GM21529 (cell line): ENCODE measurements around the gene TTLL13.
"Not testable (repeated sequence)": the region's sequence is repeated elsewhere in the genome, so short reads cannot be mapped to it uniquely, and the experiment has no call there.

Experiments
- ATAC-seq: cut with Tn5 transposase; IDR thresholded peaks from one replicate; pipeline ENCODE4 v1.9.1; 2021; ENCODE audit not compliant: unreplicated experiment

Gene TTLL13

DNA sequence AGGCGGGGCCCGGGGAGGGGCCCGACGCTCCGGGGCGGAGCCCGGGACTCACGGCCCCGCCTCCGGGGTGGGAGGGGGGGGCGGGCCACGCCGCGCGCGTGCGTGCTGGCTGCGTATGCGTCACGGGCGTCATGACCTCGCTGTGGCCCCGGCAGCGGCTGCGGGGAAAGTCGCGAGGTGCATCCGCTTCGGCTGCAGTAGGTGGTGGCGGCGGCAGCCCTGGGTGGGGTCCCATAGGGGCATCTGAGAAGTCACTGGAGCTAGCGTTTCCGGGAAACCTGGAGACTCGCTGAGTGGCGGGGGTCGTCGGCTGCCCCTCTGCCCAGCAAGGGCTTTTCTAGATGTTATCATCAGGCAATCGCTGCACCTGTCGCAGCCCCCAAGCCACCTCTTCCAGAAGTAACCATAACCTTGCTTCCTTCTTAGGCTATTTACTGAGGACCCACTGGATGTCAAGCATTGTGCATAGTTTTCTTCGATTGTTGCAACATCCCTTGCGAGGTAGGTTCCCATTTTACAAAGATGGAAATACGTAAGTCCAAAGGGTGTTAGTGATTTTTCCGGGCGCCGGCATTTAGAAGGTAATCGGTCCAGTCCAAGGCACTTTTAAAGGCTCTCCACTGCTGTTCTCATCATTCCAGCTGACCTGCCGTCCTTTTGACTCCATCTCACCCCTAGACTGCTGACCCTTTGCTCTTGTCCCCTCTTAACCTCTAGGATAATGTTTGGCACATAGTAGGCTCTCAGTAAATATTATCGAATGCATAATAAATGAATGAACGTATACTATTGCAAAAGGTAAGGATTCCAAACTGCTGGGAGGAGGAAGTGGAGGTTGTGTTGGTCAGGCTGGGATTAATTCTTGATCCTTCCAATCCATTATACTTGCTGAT lies 15.0 kb upstream of the TTLL13 start, which contains the start of gene GDPGP1:
TSS of gene GDPGP1 (plus strand) at position 114 of the 893 bp plus-strand sequence. CDS start 6,700 bp downstream, outside the sequence.
- ATAC-seq: peak; percentile 64

DNA sequence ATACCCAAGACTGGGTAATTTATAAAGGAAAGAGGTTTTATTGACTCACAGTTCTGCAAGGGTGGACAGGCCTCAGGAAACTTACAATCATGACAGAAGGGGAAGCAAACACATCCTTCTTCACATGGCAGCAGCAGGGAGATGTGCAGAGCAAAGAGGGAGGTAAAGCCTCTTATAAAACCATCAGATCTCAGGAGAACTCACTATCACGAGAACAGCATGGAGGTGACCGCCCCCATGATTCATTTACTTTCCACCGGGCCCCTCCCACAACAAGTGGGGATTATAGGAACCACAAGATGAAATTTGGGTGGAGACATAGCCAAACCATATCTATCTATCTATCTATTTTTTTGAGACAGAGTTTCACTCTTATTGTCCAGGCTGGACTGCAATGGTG lies 10.0 kb upstream of the TTLL13 start:
- no peak for ATAC-seq

DNA sequence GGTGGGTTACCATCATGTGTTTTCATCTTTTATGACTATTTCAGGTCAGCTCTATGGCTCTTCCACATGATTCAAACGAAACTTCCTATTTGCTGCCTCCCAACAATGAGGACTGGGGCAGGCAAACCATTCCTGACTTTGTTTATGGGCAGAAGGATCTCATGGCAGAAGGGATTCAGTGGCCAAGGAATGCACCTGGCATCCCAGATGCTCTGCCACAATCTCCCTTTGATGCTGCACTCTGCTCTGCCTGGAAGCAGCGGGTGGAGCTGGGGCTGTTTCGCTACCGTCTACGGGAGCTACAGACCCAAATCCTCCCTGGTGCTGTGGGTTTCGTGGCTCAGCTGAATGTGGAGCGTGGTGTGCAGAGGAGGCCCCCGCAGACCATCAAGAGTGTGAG lies 8.5 kb upstream of the TTLL13 start:
- ATAC-seq: no peak

DNA sequence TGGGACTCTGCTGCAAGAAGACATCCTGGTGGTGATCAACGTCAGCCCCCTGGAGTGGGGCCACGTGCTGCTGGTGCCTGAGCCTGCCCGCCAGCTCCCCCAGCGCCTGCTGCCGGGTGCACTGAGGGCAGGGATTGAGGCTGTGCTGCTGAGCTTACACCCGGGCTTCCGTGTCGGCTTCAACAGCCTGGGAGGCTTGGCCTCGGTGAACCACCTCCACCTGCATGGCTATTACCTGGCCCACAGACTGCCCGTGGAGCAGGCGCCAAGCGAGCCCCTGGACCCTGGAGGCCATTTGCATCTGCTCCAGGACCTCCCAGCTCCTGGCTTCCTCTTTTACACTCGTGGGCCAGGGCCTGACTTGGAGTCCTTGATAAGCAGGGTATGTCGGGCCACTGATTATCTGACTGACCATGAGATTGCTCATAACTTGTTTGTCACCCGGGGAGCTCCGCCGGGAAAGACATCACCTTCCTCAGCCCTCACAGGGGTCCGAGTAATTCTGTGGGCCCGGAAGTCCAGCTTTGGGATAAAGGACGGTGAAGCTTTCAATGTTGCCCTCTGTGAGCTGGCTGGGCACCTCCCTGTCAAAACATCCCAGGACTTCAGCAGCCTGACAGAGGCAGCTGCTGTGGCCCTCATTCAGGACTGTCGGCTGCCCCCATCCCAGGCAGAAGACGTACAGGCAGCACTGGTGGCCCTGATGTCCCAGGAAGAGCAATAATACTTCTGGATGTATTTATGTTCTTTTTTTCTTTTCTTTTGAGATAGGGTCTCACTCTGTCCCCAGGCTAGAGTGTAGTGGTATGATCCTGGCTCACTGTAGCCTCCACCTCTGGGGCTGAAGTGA lies 7.8 kb upstream of the TTLL13 start:
- no peak for ATAC-seq

- no peak for ATAC-seq
These were observed 5.3 kb upstream of the TTLL13 start for GRCh38 chr15:90243943-90244639.

- no peak for ATAC-seq
These were observed 560 bp upstream of the TTLL13 start for GRCh38 chr15:90248789-90249202.

DNA sequence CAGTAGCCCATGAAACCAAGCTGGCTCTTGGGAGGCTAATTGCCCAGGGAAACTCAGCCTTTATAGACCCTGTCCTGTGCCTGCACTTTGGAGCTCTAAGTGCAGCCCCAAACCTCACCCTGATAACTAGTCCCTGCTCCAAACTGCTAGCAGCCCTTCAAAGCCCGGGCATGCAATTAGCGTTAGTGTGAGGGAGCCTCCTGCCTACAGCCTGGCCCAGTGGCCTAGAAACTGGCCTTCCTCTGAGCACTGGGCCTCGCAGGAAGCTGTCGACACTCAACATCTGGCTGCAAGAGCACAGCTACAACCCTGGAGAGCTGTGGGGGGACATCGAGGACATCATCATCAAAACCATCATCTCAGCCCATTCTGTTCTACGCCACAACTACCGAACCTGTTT lies 8.4 kb downstream of the TTLL13 start:
- no peak for ATAC-seq

DNA sequence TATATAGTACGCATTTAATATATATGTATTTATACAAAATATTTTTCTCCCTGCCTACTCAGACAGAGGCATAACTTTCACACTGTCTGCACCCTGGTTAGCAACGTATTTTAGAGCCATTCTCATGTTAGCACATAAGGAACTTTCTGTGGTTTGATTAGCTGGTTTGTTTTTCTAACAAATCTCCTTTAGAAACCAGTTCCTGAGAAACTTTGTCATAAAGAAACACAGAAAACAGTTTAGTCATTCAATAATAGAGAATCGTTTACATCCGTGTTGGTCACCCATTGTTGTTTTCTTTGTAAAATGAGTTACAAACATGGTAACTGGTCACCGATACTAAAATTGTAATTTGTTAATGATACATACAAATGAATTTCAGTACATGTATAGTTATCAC lies 10.2 kb downstream of the TTLL13 start:
- ATAC-seq: peak; percentile 92

DNA sequence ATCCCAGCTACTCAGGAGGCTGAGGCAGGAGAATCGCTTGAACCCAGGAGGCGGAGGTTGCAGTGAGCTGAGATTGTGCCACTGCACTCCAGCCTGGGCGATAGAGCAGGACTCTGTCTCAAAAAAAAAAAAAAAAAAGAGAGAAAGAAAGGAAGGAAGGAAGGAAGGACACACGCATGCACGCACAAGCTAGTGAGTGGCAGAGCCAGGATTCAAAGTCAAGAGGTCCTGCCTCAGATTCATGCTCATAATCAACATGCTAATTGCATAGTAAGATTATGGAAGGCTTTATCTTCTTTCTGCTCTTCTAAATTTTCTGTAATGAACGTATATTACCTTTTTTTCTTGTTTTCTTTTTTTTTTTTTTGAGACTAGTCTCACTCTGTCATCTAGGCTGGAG lies 11.4 kb downstream of the TTLL13 start:
- not testable (repeated sequence) for ATAC-seq

DNA sequence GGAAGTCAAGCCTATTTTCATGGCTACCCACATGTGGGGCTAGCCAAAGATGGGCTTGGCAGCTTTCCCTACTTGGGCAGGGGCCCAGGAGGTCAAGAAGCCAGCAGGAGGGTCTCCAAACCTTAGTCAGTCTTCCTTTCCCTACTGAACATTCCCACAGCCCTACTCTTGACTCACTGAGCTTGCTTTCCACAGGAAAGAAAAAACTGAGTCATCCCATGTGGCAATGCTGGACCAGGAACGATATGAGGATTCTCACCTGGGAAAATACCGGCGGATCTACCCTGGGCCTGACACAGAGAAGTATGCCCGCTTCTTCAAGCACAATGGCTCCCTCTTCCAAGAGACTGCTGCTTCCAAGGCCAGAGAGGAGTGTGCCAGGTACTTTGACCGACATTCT lies 12.5 kb downstream of the TTLL13 start:
- no peak for ATAC-seq

- no peak for ATAC-seq
These were observed 13.1 kb downstream of the TTLL13 start for GRCh38 chr15:90262426-90262825.

- no peak for ATAC-seq
These were observed 15.3 kb downstream of the TTLL13 start for GRCh38 chr15:90264671-90265070.

DNA sequence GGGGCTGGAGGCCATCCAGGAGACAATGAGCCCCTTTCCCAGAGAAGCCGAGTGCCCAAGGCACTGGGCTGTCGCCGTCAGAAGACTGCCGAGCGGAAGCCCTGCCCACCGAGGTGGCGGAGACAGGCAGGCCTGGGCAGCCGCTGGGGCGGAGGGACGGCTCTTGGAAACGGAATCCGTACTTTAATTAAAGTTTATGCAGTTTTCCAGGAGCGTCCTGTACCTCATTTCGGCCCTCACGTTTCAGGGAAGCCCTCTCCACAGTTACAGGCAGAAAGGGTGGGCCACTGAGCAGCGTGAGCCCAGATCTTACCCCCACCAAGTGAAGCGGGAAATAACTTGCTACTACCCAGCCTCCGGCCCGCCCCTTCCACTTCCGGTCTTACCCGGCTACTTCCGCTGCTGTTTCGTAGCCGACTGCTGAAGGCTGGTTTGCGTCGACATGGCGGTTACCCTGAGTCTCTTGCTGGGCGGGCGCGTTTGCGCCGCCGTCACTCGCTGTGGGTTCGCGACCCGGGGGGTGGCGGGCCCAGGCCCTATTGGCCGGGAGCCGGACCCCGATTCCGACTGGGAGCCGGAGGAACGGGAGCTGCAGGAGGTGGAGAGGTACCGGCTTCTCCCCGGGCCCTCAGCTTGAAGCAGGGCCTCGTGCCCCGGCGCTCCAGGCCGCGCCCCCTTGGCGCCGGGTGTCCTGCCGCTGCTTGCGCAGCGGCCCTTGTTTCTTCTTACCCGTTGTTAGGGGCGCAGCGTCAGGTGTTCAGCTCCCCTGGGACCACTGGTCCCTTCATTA lies 16.1 kb downstream of the TTLL13 start, which contains the start of gene NGRN:
TSS of gene NGRN (plus strand) at position 402 of the 790 bp plus-strand sequence. CDS start at position 443, 41 bp downstream.
- ATAC-seq: peak; percentile 91

GRCh38 chr15:90266061-90266431 lies 16.7 kb downstream of the TTLL13 start:
- peak; percentile 10 for ATAC-seq

DNA sequence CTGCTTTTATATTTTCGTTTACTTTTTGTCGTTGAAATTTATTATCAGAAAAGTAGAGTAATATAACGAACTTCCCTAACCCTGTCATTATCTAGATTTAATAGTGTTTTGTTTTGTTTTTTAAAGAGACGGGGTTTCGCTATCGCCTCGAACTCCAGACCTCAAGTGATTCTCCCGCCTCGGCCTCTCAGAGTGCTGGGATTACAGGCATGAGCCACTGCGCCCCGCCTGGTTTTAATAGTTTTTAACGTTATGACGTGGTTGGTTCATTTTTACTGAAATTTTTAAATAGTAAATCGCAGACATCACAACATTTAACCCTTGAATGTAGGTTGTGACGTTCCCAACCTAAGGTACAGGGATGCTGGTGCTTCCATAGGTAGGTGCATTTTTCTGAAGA lies 17.1 kb downstream of the TTLL13 start:
- no peak for ATAC-seq

DNA sequence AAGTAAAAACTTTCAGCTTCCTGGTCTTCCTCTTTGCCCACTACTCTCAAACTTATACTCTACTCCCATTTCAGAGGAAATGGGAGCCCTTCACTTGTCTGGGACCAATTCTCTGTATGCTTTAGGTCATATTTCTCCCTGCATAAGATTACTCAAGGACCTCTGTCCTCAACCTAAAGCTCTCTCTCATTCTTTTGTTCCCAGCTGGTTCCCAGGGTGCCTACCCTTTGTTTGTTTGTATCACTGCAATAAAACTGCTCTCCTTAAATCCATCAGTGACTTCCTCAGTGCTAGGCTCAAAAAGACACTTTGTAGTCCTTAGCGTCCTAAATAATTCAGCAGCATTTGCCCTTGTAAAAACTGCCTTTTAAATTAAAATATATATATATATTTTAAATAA lies 19.1 kb downstream of the TTLL13 start:
- no peak for ATAC-seq

- no peak for ATAC-seq
These were observed 21.3 kb downstream of the TTLL13 start for GRCh38 chr15:90270502-90271150.

DNA sequence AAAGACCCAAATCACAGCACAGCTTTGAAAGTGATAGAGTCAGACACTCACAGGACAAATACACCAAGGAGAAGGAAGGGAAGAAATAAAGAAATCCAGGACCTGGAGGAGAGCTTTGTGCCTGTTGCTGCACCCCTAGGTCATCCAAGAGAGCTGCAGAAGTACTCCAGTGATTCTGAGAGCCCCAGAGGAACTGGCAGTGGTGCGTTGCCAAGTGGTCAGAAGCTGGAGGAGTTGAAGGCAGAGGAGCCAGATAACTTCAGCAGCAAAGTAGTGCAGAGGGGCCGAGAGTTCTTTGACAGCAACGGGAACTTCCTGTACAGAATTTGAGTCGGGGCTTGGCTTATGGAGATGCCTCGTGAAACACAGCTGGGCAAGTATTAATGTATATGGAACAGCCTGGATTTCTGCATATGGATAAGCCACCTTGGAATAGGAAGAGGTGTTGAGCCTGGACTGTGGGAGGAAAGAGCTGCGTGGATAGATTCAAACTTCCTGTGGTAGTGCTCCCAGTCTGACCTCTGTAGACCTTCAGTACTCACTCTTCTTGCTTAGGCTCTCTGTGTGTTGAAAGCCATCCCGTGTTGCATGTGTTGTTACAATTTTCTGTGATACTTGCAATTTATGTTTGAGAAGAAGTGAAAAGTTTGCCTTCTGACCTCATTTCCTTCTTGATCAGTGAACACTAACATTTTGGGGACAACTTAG lies 22.3 kb downstream of the TTLL13 start:
- no peak for ATAC-seq

GRCh38 chr15:90278467-90278866 lies 29.1 kb downstream of the TTLL13 start:
- ATAC-seq: not testable (repeated sequence)
